GM12864 (cell line): ENCODE results near the gene GSTK1.
"Not testable (repeated sequence)": the region's sequence is repeated elsewhere in the genome, so short reads cannot be mapped to it uniquely, and the experiment has no call there.

ENCODE experiments used
- DNase-seq: peaks from one replicate; pipeline ENCODE4 v3.0.0-alpha.2; 2011; ENCODE audit warnings: low read depth
- H3K4me3 ChIP-seq: 2 replicates; pipeline ENCODE4 v1.5.1; 2011; ENCODE audit warnings: mild to moderate bottlenecking, low read depth, low read length, control low read depth
- CTCF ChIP-seq: IDR thresholded peaks from 2 replicates; pipeline ENCODE4 v1.5.1; 2011; ENCODE audit warnings: low read depth, mild to moderate bottlenecking, moderate library complexity, low read length, control low read depth, inconsistent platforms; ENCODE audit errors: missing control alignments

Gene GSTK1

GRCh38 chr7:143263266-143264195 is at the start of gene GSTK1:
Gene GSTK1 (plus strand): TSS chr7:143263441. CDS start chr7:143263514, 73 bp downstream.
- peak within 1 kb of the TSS; percentile 76 for H3K4me3 ChIP-seq
- TF ChIP-seq CTCF = no peak
- peak; percentile 22 for DNase-seq

GRCh38 chr7:143213478-143213877 is 49.8 kb upstream of the GSTK1 start:
- not testable (repeated sequence) for DNase-seq, H3K4me3 ChIP-seq

- TF ChIP-seq CTCF = peak; percentile 99
- peak; percentile 64 for DNase-seq
- no peak overlapping the region for H3K4me3 ChIP-seq
Observed at GRCh38 chr7:143214789-143215679, 48.2 kb upstream of the GSTK1 start.

GRCh38 chr7:143216151-143216550 is 47.1 kb upstream of the GSTK1 start:
- TF ChIP-seq CTCF = no peak
- no peak overlapping the region for H3K4me3 ChIP-seq
- DNase-seq = no peak

GRCh38 chr7:143216686-143217085 is 46.6 kb upstream of the GSTK1 start:
- TF ChIP-seq CTCF = no peak

GRCh38 chr7:143217806-143218205 is 45.4 kb upstream of the GSTK1 start:
- no peak overlapping the region for H3K4me3 ChIP-seq
- no peak for TF ChIP-seq CTCF
- no peak for DNase-seq

More at GRCh38 chr7:143216686-143217085, 46.6 kb upstream of the GSTK1 start:
- H3K4me3 ChIP-seq = no peak overlapping the region
- DNase-seq = no peak

- TF ChIP-seq CTCF = no peak
- no peak for DNase-seq
- H3K4me3 ChIP-seq = no peak overlapping the region
Observed at GRCh38 chr7:143221286-143221685, 42.0 kb upstream of the GSTK1 start.
